H1 (cell line): Measurements from ENCODE around the gene CELA2A. TPM values are rescaled to one million over a fixed set of nuclear protein-coding genes. Genes with fewer than 3 reads are reported as not detected.

Source experiments
- CTCF ChIA-PET: fragments of 300-600 bp; sonication (Branson Sonifier 250); formaldehyde crosslinking; loops from one replicate; lab custom pipeline; 2021; ENCODE audit not compliant: partially characterized antibody; lab: Charles Lee
- POLR2A ChIA-PET: fragments of 300-600 bp; sonication (Branson Sonifier 250); formaldehyde crosslinking; loops from one replicate; lab custom pipeline; 2021; ENCODE audit warnings: inconsistent platforms; ENCODE audit not compliant: partially characterized antibody; lab: Charles Lee
- DNase-seq, 2 experiments: peaks; one replicate each; pipeline versions ENCODE4 v3.0.0 to v3.0.0-alpha.2; 2010 to 2022; ENCODE audit warnings: low spot score in 2 of 2, low read depth in 1 of 2, mixed read lengths in 1 of 2
- FAIRE-seq: peaks from 2 replicates; lab custom pipeline; 2011; peaks lifted over from hg19 to GRCh38; lab: Jason Lieb, UNC
- H2AFZ ChIP-seq: 2 replicates; pipeline ENCODE4 v1.8.1; 2012; ENCODE audit warnings: low read length, inconsistent platforms
- H2AK5ac ChIP-seq: 2 replicates; pipeline ENCODE4 v1.6.1; 2013; ENCODE audit warnings: low read depth, low read length
- H2BK120ac ChIP-seq: replicated peaks from 2 replicates; pipeline ENCODE3; 2013; ENCODE audit warnings: low read depth, low read length, inconsistent platforms
- H2BK12ac ChIP-seq: 2 replicates; pipeline ENCODE4 v1.6.1; 2013; ENCODE audit warnings: low read depth, low read length
- H2BK15ac ChIP-seq: 2 replicates; pipeline ENCODE4 v1.6.1; 2013; ENCODE audit warnings: low read length
- H2BK20ac ChIP-seq: 2 replicates; pipeline ENCODE4 v1.6.1; 2013; ENCODE audit warnings: low read length
- H2BK5ac ChIP-seq: 2 replicates; pipeline ENCODE4 v1.6.1; 2013; ENCODE audit warnings: low read depth, low read length
- H3K14ac ChIP-seq: 2 replicates; pipeline ENCODE4 v1.6.1; 2013; ENCODE audit warnings: inconsistent platforms; ENCODE audit not compliant: insufficient read length
- H3K18ac ChIP-seq: 2 replicates; pipeline ENCODE4 v1.6.1; 2013; ENCODE audit warnings: low read length; ENCODE audit errors: extremely low read depth
- H3K23ac ChIP-seq: 2 replicates; pipeline ENCODE4 v1.6.1; 2013; ENCODE audit warnings: inconsistent platforms; ENCODE audit not compliant: insufficient read length
- H3K23me2 ChIP-seq: 2 replicates; pipeline ENCODE4 v1.6.1; 2013; ENCODE audit warnings: low read depth, low read length
- H3K27ac ChIP-seq: 2 replicates; pipeline ENCODE4 v1.6.1; 2011; ENCODE audit warnings: low read depth, low read length, inconsistent platforms
- H3K27me3 ChIP-seq, 4 experiments: replicated peaks in 1 of 4; 1 replicate in 1 of 4; 2 replicates in 3 of 4; pipeline versions ENCODE4 v1.6.1 to v1.8.1; 2011 to 2013; ENCODE audit warnings: low read length in 3 of 4, mild to moderate bottlenecking in 3 of 4, inconsistent platforms in 2 of 4, mixed read lengths in 2 of 4, moderate library complexity in 1 of 4; ENCODE audit not compliant: control insufficient read depth in 3 of 4, insufficient read depth in 3 of 4; ENCODE audit errors: extremely low read depth in 1 of 4
- H3K36me3 ChIP-seq, 4 experiments: 2 replicates each; pipeline versions ENCODE4 v1.6.1 to v1.8.1; 2011 to 2013; ENCODE audit warnings: mild to moderate bottlenecking in 4 of 4, low read length in 3 of 4, moderate library complexity in 2 of 4, control low read depth in 1 of 4, inconsistent platforms in 1 of 4; ENCODE audit not compliant: insufficient read depth in 4 of 4, control insufficient read depth in 2 of 4
- H3K4ac ChIP-seq: replicated peaks from 2 replicates; pipeline ENCODE3; 2013; ENCODE audit warnings: low read length, low read depth, mixed read lengths, inconsistent platforms; ENCODE audit not compliant: insufficient read length
- H3K4me1 ChIP-seq, 4 experiments: replicated peaks in 1 of 4; 1 replicate in 1 of 4; 2 replicates in 3 of 4; pipeline versions ENCODE4 v1.6.1 to v1.8.1; 2011 to 2013; ENCODE audit warnings: low read length in 3 of 4, inconsistent platforms in 2 of 4, mixed read lengths in 1 of 4; ENCODE audit not compliant: insufficient read depth in 4 of 4, control insufficient read depth in 3 of 4
- H3K4me2 ChIP-seq, 2 experiments: 2 replicates each; pipeline versions ENCODE4 v1.6.1 to v1.8.1; 2011 to 2013; ENCODE audit warnings: low read depth in 2 of 2, low read length in 2 of 2, control low read depth in 1 of 2, inconsistent platforms in 1 of 2, mild to moderate bottlenecking in 1 of 2; ENCODE audit not compliant: insufficient read depth in 1 of 2
- H3K4me3 ChIP-seq, 4 experiments: fragments of 200-600, 300-600 bp in 1 of 4; sonication (generic), shearing (Covaris generic), sonication (Bioruptor Twin) in 1 of 4; 2 replicates each; pipeline versions ENCODE4 v1.5.1 to v1.8.1; 2011 to 2016; ENCODE audit warnings: low read length in 4 of 4, low read depth in 3 of 4, control low read depth in 2 of 4, inconsistent platforms in 2 of 4, mild to moderate bottlenecking in 2 of 4, mixed read lengths in 1 of 4, moderate library complexity in 1 of 4; ENCODE audit not compliant: insufficient read depth in 2 of 4; ENCODE audit errors: extremely low read depth in 1 of 4
- H3K56ac ChIP-seq: replicated peaks from 2 replicates; pipeline ENCODE3; 2013; ENCODE audit warnings: low read depth, mild to moderate bottlenecking, mixed read lengths, low read length, inconsistent platforms; ENCODE audit not compliant: insufficient read length
- H3K79me1 ChIP-seq: 2 replicates; pipeline ENCODE4 v1.6.1; 2013; ENCODE audit warnings: low read depth, low read length, control low read depth
- H3K79me2 ChIP-seq, 2 experiments: 2 replicates each; pipeline versions ENCODE4 v1.6.1 to v1.8.1; 2012 to 2013; ENCODE audit warnings: low read length in 2 of 2, mild to moderate bottlenecking in 2 of 2, inconsistent platforms in 1 of 2; ENCODE audit not compliant: insufficient read depth in 2 of 2, control insufficient read depth in 1 of 2
- H3K9ac ChIP-seq, 4 experiments: replicated peaks in 1 of 4; 1 replicate in 1 of 4; 2 replicates in 3 of 4; pipeline versions ENCODE4 v1.6.1 to v1.8.1; 2011 to 2013; ENCODE audit warnings: low read depth in 3 of 4, low read length in 3 of 4, control low read depth in 2 of 4, mild to moderate bottlenecking in 2 of 4, moderate library complexity in 2 of 4, inconsistent platforms in 1 of 4; ENCODE audit errors: extremely low read depth in 1 of 4
- H3K9me3 ChIP-seq, 2 experiments: 2 replicates each; pipeline versions ENCODE4 v1.6.1 to v1.8.1; 2012 to 2013; ENCODE audit warnings: mild to moderate bottlenecking in 2 of 2, moderate library complexity in 2 of 2, control low read depth in 1 of 2, inconsistent platforms in 1 of 2, low read depth in 1 of 2, low read length in 1 of 2, mixed read lengths in 1 of 2; ENCODE audit not compliant: insufficient read depth in 2 of 2
- H4K20me1 ChIP-seq, 2 experiments: replicated peaks in 1 of 2; 2 replicates each; pipeline versions ENCODE3 to v1.8.1; 2011 to 2013; ENCODE audit warnings: inconsistent platforms in 2 of 2, low read length in 2 of 2, mild to moderate bottlenecking in 1 of 2; ENCODE audit not compliant: insufficient read depth in 2 of 2, control insufficient read depth in 1 of 2
- H4K5ac ChIP-seq: 2 replicates; pipeline ENCODE4 v1.6.1; 2013; ENCODE audit warnings: low read length, low read depth, mixed read lengths, inconsistent platforms; ENCODE audit not compliant: insufficient read length
- H4K8ac ChIP-seq: 2 replicates; pipeline ENCODE4 v1.8.0; 2013; ENCODE audit warnings: mild to moderate bottlenecking, moderate library complexity, low read length, inconsistent platforms; ENCODE audit not compliant: insufficient read depth; ENCODE audit errors: extremely low read depth
- H4K91ac ChIP-seq: replicated peaks from 2 replicates; pipeline ENCODE3; 2013; ENCODE audit warnings: low read length, mixed read lengths, inconsistent platforms; ENCODE audit not compliant: insufficient read length
- BRCA1 ChIP-seq: IDR thresholded peaks from 2 replicates; pipeline ENCODE4 v1.6.1; 2012; ENCODE audit warnings: low read depth, low read length, improper control_type of control experiment
- CBX8 ChIP-seq: fragments of 300-800, 300-1000 bp; sonication (generic); IDR thresholded peaks from 2 replicates; pipeline ENCODE4 v1.7.1; 2016; ENCODE audit warnings: low read depth, low read length, borderline replicate concordance
- WGBS, 2 experiments: shearing (Covaris generic) in 1 of 2; methylation state at CpG; one replicate each; pipeline versions ENCODE4 v1.1.6 to v1.1.7; 2013 to 2015; ENCODE audit warnings: low lambda C conversion rate in 2 of 2, mixed read lengths in 2 of 2, inconsistent platforms in 1 of 2, low coverage in 1 of 2, missing lambda C conversion rate in 1 of 2; ENCODE audit not compliant: insufficient replicate concordance in 2 of 2, insufficient coverage in 1 of 2, insufficient read length in 1 of 2; ENCODE audit errors: extremely low coverage in 1 of 2, missing lambda C conversion rate in 1 of 2; 5-methylcytosine and 5-hydroxymethylcytosine counted together
- polyA plus RNA-seq, 7 experiments: library from polyadenylated mRNA; depleted of rRNA in 3 of 7; stranded (reverse) in 5 of 7; unstranded in 2 of 7; fragments of >200 nt in 5 of 7; fragments of 200-250 nt in 2 of 7; gene quantifications; 1 replicate in 5 of 7; 2 replicates in 1 of 7; 4 replicates in 1 of 7; pipeline versions ENCODE4 v1.2.1 to v1.2.3, GENCODE V29; 2011 to 2013; ENCODE audit warnings: missing spikeins in 2 of 7, mixed read lengths in 2 of 7
- total RNA-seq: library from RNA; stranded (reverse); fragmentation: NEBNext Ultra II Directional; extraction: Animal tissue kit (Norgen Biotek cat#: 25700); gene quantifications from 2 replicates; pipeline ENCODE4 v1.2.1, GENCODE V29; 2021
- TF ChIP-seq, protein P1 (sequence below): IDR thresholded peaks from 2 replicates; pipeline ENCODE4 v1.6.1; 2012; ENCODE audit warnings: low read length, inconsistent platforms

Gene CELA2A
- total and polyA plus RNA-seq, 2 of the 8 experiments (the other 6 are each of a cell fraction or from before 2014, with no cell fraction given): not detected

DNA sequence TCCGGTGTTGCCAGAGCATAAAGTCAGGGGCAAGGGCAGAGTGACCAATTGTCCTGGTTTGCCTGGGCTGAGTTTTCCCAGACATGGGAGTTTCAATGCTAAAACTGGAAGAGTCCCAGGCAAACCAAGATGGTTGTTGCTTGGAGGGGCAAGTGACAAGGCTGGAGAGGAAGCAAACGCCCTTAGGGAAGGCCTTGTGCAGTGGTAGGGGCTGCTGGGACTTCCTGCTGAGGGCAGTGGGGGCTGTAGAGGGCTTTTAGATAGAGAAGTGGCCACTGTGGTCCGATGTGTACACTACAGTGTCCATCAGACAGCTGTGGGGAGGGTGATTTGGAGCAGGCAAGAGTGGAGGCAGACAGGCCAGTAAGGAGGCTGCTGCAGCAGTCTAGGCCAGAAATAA is 7.0 kb upstream of the CELA2A start:
- H3K27ac ChIP-seq: no peak overlapping the region
- no peak overlapping the region for H3K4me3 ChIP-seq
- H4K20me1 ChIP-seq: no peaks in the 10 kb centered on the region
- H3K79me1 ChIP-seq: no peaks in the 10 kb centered on the region
- H4K91ac ChIP-seq: no peak overlapping the region
- no peak overlapping the region for H4K5ac ChIP-seq
- H3K23me2 ChIP-seq: no peaks in the 10 kb centered on the region
- H3K56ac ChIP-seq: no peak overlapping the region
- H2BK120ac ChIP-seq: no peak overlapping the region
- WGBS, 2 experiments: 80% methylated on average over 3 of the region's 3 CpGs; no CpG with 5 or more reads in 1 of the 2 experiments
- H2AFZ ChIP-seq: no peak overlapping the region
- H2BK20ac ChIP-seq: no peak overlapping the region
- H3K14ac ChIP-seq: no peak overlapping the region
- ChIA-PET CTCF (interaction anchor here (1.1 to 1.7 kb wide), 3 partner anchors 10 to 126 kb away, joined by 3 to 5 read pairs (median 3); no protein-coding TSS in a partner anchor), POLR2A (no interaction called here)
- H3K4me1 ChIP-seq: no peaks in the 10 kb centered on the region
- H3K9ac ChIP-seq: no peak overlapping the region
- H4K8ac ChIP-seq: 0 out of 2 replicates have a peak overlapping the region, but pooled peaks have one; percentile 71
- H2BK12ac ChIP-seq: no peak overlapping the region
- no peak for DNase-seq
- H3K27me3 ChIP-seq: no peaks in the 10 kb centered on the region
- no peak overlapping the region for H3K4me2 ChIP-seq
- H3K18ac ChIP-seq: no peak overlapping the region
- no peak overlapping the region for H3K4ac ChIP-seq
- no peaks in the 10 kb centered on the region for H3K9me3 ChIP-seq
- no peak overlapping the region for H3K23ac ChIP-seq
- H2AK5ac ChIP-seq: no peak overlapping the region
- no peak overlapping the region for H2BK5ac ChIP-seq
- H2BK15ac ChIP-seq: no peak overlapping the region
- H3K36me3 ChIP-seq: no peaks in the 10 kb centered on the region
- H3K79me2 ChIP-seq: no peaks in the 10 kb centered on the region
- FAIRE-seq: no peak
- TF ChIP-seq CBX8 (no peak), BRCA1 (no peak)
- TF ChIP-seq, protein P1, sequence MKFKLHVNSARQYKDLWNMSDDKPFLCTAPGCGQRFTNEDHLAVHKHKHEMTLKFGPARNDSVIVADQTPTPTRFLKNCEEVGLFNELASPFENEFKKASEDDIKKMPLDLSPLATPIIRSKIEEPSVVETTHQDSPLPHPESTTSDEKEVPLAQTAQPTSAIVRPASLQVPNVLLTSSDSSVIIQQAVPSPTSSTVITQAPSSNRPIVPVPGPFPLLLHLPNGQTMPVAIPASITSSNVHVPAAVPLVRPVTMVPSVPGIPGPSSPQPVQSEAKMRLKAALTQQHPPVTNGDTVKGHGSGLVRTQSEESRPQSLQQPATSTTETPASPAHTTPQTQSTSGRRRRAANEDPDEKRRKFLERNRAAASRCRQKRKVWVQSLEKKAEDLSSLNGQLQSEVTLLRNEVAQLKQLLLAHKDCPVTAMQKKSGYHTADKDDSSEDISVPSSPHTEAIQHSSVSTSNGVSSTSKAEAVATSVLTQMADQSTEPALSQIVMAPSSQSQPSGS: no peak
